Measurements from ENCODE around the gene GALNT7.
"Not testable (repeated sequence)": the region's sequence is repeated elsewhere in the genome, so short reads cannot be mapped to it uniquely, and the experiment has no call there.

GALNT7 gene

DNA sequence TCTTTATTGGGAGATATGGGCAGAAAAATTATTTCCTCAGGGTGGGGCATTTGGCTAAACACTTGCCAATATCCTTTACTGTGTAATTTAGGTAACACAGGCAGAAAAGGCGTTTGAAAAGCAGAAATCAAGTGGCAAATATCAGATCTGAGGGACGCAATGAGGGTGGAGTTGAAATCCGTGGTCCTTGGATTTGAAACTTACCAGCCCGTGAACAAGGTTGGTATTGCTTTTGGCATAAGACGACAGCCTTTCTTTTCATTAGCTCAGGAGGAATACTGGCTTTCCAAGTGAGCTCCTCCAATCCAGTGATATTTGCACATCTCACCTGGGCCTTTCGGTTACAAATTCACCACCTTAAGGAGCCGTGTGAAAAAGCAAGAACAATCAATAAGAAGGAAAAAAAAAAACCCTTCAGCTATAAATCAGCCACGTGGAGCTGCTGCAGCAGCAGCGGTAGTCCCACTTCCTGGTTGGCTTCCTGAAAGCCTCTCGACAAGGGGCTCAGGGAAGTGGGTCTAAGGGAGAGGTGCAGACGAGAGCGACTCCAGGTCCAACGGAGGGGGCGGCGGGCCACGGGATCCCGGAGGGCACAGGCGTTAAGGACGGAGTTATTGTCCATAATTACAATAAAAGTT is 734 bp upstream of the GALNT7 start:
- DNase-seq: peak; percentile 53

DNA sequence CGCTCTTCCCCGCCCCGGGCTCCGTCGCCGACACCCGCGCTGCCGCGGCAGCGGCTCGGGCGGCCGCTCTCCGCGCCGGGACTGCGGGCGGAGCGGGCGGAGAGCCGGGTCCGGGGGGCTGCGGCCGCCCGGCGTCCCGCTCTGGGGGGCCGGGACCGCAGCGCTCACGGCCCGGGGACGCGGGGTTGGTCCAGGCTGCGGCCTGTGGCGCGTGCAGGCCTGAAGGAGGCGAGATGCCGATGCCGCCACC is 492 bp downstream of the GALNT7 start:
- no peak for DNase-seq

GRCh38 chr4:173169428-173170181 is 994 bp downstream of the GALNT7 start:
- DNase-seq: no peak

GRCh38 chr4:173170182-173170778 is 1.7 kb downstream of the GALNT7 start:
- no peak for DNase-seq

DNA sequence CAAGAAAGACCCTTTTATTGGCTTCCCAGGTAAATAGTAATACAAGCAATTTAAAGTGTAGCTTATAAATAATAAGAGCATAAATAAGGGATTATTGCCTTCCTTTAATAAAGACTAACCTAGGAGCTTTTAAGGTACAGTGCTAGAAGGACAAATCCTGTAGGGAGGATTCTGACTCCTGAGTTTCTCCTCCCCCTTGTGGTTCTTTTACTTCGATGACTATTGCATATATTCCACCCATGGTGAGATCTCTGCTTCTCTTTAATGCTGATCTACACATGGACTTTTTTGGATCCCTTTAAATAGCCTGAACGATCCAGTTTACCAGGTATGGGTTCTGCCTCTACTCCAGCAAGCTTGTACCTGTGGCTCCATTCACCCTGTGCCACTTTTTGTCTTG is 2.5 kb downstream of the GALNT7 start:
- DNase-seq: no peak

DNA sequence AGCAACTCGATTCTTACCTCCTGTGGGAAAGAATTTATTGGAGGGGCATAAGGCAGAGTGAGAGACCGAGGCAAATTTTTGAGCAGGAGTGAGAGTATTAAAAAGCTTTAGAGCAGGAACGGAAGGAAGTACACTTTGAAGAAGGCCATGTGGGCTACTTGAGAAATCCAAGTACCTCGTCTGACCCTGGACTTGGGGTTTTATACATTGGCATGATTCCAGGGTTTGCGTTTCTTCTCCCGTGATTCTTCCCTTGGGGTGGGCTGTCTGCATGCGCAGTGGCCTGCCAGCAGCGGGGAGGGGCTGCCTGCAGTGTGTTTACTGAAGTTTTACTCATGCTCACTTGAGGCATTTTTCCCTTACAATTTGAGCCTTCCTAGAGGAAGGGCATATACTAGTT is 3.4 kb downstream of the GALNT7 start:
- no peak for DNase-seq

DNA sequence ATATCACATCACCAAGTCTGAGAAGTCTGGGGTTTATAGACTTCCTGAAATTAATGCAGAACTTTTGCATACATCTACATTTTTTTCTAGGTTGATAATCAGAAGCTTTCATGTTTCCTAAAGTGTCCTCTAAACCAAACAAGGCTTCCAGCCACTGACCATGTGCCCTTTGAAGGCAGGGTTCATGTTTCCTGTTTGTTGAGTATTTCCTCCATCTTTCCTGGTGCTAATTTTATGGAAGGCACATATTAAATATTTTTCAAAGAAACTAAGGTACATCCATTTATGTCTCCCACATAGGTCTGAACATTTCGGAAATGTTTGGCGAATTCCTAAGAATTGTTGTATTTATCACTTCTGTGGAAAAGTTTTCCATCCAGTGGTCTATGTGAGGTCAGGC is 5.6 kb downstream of the GALNT7 start:
- no peak for DNase-seq

DNA sequence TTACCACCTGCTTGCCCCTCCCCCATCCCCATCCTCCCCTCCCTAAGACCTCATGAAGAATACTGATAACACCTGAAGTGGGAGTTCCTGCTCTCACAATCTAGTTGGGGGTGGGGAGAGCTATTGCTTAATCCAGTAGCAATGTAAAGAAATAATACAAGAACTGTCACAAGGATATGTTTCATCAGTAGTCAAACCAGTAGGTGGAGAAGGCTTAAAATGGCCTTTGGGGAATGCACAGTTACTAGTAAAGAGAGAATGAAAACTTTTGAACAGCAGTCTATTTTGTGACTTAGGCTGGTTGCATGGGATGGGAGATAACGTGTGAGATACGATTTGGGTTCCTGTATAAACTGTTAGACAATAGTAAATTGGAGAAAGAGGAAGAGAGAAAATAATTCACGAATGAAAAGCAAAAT is 6.0 kb downstream of the GALNT7 start:
- DNase-seq: no peak

GRCh38 chr4:173176010-173176409 is 7.4 kb downstream of the GALNT7 start:
- no peak for DNase-seq

DNA sequence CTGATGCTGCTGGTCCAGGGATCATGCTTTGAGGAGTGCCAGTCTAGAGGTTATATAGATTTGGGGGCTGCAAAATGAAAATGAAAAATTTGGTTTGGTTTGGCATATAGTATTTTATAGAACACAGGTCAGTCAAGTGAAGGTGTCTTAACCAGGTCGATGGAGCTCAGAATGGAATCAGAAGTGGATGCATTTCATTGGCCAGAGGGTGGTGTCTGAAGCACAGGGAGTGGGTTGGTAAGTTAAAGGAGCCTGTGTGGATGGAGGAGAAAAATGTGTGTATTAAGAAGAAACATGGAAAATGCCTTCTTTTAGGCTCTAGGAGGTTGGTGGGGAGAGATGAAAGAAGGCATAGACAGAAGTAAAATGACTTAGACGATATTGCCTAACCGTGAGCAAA is 8.6 kb downstream of the GALNT7 start:
- DNase-seq: no peak

GRCh38 chr4:173178144-173178543 is 9.5 kb downstream of the GALNT7 start:
- no peak for DNase-seq

GRCh38 chr4:173181848-173182247 is 13.2 kb downstream of the GALNT7 start:
- DNase-seq: no peak

- no peak for DNase-seq
These were observed 13.8 kb downstream of the GALNT7 start for GRCh38 chr4:173182403-173182802.

DNA sequence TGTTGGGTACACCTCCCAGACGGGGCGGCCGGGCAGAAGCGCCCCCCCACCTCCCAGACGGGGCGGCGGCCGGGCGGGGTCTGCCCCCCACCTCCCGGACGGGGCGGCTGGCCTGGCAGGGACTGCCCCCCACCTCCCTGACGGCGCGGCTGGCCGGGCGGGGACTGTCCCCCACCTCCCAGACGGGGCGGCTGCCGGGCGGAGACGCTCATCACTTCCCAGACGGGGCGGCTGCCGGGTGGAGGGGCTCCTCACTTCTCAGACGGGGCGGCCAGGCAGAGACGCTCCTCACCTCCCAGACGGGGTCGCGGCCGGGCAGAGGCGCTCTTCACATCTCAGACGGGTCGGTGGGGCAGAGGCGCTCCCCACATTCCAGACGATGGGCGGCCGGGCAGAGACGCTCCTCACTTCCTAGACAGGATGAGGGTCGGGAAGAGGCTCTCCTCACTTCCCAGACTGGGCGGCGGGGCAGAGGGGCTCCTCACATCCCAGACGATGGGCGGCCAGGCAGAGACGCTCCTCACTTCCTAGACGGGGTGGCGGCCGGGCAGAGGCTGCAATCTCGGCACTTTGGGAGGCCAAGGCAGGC is 15.1 kb downstream of the GALNT7 start:
- not testable (repeated sequence) for DNase-seq

DNA sequence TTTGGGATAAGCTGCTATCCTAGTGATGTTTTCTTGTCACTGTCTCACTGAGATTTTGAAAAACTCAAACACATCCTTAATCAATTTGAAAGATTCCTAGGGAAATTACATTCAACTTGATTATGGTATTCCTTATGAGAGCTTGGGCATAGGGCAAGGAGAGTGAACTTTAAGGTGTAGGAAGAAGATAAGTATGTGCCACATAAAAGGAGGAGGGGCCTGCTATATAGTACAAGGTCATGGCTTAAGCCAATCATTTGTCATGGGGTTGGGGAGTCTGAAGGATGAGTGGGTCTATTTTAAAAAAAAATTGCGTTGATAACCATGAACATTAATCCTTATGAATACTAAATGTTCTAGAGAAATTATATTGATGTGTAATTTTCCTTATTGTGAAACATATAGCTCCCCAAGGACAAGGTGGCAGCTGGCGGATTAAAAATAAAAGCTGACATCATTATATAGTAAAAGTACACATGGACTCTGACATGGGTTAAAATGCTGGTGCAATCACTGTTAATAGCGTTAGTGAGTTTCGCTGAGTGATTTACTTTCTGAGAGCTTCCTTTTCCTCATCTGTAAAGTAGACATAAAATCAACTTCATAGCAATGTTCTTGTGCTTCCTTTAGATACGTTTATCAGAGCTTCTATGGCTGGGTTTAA is 17.4 kb downstream of the GALNT7 start:
- DNase-seq: no peak

- no peak for DNase-seq
These were observed 19.1 kb downstream of the GALNT7 start for GRCh38 chr4:173187732-173188131.

- no peak for DNase-seq
These were observed 20.0 kb downstream of the GALNT7 start for GRCh38 chr4:173188648-173189047.

- no peak for DNase-seq
These were observed 20.6 kb downstream of the GALNT7 start for GRCh38 chr4:173189117-173189693.

- DNase-seq: no peak
These were observed 23.0 kb downstream of the GALNT7 start for GRCh38 chr4:173191623-173192041.

- DNase-seq: no peak
These were observed 24.0 kb downstream of the GALNT7 start for GRCh38 chr4:173192375-173193162.

DNA sequence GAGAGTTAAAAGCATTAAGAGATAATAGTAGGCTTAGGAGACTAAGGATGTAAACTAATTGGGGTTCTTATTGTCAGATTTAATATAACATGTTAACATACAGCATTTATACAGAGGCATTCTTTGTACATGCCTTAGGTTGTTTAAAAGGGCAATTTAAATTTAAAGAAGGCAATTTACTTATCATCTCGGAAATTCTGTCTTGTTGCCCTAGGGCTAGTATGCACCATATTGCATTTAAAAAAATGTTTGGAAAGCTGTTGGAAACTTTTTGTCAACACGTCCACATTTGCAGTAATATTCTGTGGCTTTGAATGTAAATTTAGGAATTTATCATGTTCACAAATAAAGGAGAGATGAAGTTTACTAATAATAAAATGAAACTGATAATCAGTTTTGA is 25.5 kb downstream of the GALNT7 start:
- DNase-seq: no peak

- no peak for DNase-seq
These were observed 26.5 kb downstream of the GALNT7 start for GRCh38 chr4:173195109-173195508.
